ENCODE measurements around the gene UNC79. TPM values are rescaled to one million over a fixed set of nuclear protein-coding genes. Genes with fewer than 3 reads are reported as not detected.

Gene UNC79
- total RNA-seq, 1 experiment from 2014 or later: not detected

- intact Hi-C loops (cut with micrococcal nuclease): loop anchor here (10.0 kb wide), 1 partner anchor 161 kb away; no protein-coding TSS in a partner anchor
- CTCF ChIA-PET: no interaction called here
- BruUV-seq (replicated peaks): no TSS peak
These were observed 175.4 kb downstream of the UNC79 start for GRCh38 chr14:93606091-93606490.

GRCh38 chr14:93619176-93619793 lies 188.5 kb downstream of the UNC79 start:
- TF ChIP-seq, protein P1, sequence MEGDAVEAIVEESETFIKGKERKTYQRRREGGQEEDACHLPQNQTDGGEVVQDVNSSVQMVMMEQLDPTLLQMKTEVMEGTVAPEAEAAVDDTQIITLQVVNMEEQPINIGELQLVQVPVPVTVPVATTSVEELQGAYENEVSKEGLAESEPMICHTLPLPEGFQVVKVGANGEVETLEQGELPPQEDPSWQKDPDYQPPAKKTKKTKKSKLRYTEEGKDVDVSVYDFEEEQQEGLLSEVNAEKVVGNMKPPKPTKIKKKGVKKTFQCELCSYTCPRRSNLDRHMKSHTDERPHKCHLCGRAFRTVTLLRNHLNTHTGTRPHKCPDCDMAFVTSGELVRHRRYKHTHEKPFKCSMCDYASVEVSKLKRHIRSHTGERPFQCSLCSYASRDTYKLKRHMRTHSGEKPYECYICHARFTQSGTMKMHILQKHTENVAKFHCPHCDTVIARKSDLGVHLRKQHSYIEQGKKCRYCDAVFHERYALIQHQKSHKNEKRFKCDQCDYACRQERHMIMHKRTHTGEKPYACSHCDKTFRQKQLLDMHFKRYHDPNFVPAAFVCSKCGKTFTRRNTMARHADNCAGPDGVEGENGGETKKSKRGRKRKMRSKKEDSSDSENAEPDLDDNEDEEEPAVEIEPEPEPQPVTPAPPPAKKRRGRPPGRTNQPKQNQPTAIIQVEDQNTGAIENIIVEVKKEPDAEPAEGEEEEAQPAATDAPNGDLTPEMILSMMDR (conservative IDR thresholded peaks at IDR 0.05; ENCODE audit: low read depth, low read length): peak; percentile 82
- TF ChIP-seq EZH2 (IDR thresholded peaks at IDR 0.05; ENCODE audit: low read length, unreplicated experiment): no peak
- peak; percentile 68 for DNase-seq
- intact Hi-C loops (cut with micrococcal nuclease): loop anchor here (1.0 to 5.0 kb wide), 4 partner anchors 76 to 506 kb away; partner anchors contain the start of genes GON7 and UBR7
- Histone ChIP-seq H3K9me2 (replicated peaks; ENCODE audit: low read length) (no peaks in the 10 kb centered on the region), H3F3A (ENCODE audit: low read length, unreplicated experiment) (no peaks in the 10 kb centered on the region), H3K27ac (ENCODE audit: low read length) (no peak overlapping the region), H3K9me3 (ENCODE audit: low read length) (no peaks in the 10 kb centered on the region), H3K79me2 (ENCODE audit: low read length) (no peaks in the 10 kb centered on the region), H2AFZ (ENCODE audit: low read length) (peak overlapping the region; percentile 60), H4K20me1 (ENCODE audit: low read length) (no peaks in the 10 kb centered on the region), H3K4me1 (ENCODE audit: insufficient read depth, low read length) (no peaks in the 10 kb centered on the region), H3K4me2 (ENCODE audit: low read length) (no peak overlapping the region), H3K4me3 (ENCODE audit: low read length) (no peak overlapping the region), H3K27me3 (ENCODE audit: low read length) (peaks cover 57% of the 10 kb centered on the region), H3K36me3 (ENCODE audit: low read depth, low read length) (no peaks in the 10 kb centered on the region), H3K9ac (ENCODE audit: low read length) (no peak overlapping the region)
- BruUV-seq (replicated peaks): no TSS peak
- CTCF ChIA-PET: interaction anchor here (0.6 kb wide), 1 partner anchor 227 kb away, joined by 3 read pairs; no protein-coding TSS in a partner anchor
- POLR2A ChIA-PET (ENCODE audit: unreplicated experiment): interaction anchor here (0.6 kb wide), 1 partner anchor 20 kb away, joined by 3 read pairs; no protein-coding TSS in a partner anchor
- peak; percentile 65; the same call in 1 of the 2 replicates for ATAC-seq

More at GRCh38 chr14:93606091-93606490, 175.4 kb downstream of the UNC79 start:
- no peaks in the 10 kb centered on the region for H3K36me3 ChIP-seq (ENCODE audit: low read depth, low read length)
- no peaks in the 10 kb centered on the region for H3K79me2 ChIP-seq (ENCODE audit: low read length)
- no peaks in the 10 kb centered on the region for H4K20me1 ChIP-seq (ENCODE audit: low read length)
- H3K27me3 ChIP-seq (ENCODE audit: low read length): peaks cover 65% of the 10 kb centered on the region
- H3K9me3 ChIP-seq (ENCODE audit: low read length): no peaks in the 10 kb centered on the region
- H2AFZ ChIP-seq (ENCODE audit: low read length): no peak overlapping the region
- H3K4me1 ChIP-seq (ENCODE audit: insufficient read depth, low read length): no peaks in the 10 kb centered on the region
- no peak overlapping the region for H3K4me2 ChIP-seq (ENCODE audit: low read length)
- DNase-seq (no peak), ATAC-seq (no peak)
- POLR2A ChIA-PET (ENCODE audit: unreplicated experiment): no interaction called here
- no peak overlapping the region for H3K4me3 ChIP-seq (ENCODE audit: low read length)
- no peak overlapping the region for H3K27ac ChIP-seq (ENCODE audit: low read length)
- TF ChIP-seq EZH2 (IDR thresholded peaks at IDR 0.05; ENCODE audit: low read length, unreplicated experiment) (no peak), EZH2phosphoT487 (IDR thresholded peaks at IDR 0.05; ENCODE audit: borderline replicate concordance, low read length) (no peak)
- TF ChIP-seq, protein P1 (conservative IDR thresholded peaks at IDR 0.05; ENCODE audit: low read depth, low read length): no peak
- no peaks in the 10 kb centered on the region for H3F3A ChIP-seq (ENCODE audit: low read length, unreplicated experiment)
- no peaks in the 10 kb centered on the region for H3K9me2 ChIP-seq (replicated peaks; ENCODE audit: low read length)
- H3K9ac ChIP-seq (ENCODE audit: low read length): no peak overlapping the region

GRCh38 chr14:93628048-93628447 lies 197.3 kb downstream of the UNC79 start:
- no peaks in the 10 kb centered on the region for H3K9me2 ChIP-seq (replicated peaks; ENCODE audit: low read length)
- H3K4me1 ChIP-seq (ENCODE audit: insufficient read depth, low read length): no peaks in the 10 kb centered on the region
- no peak for ATAC-seq
- no peaks in the 10 kb centered on the region for H3K9me3 ChIP-seq (ENCODE audit: low read length)
- H3K27me3 ChIP-seq (ENCODE audit: low read length): peaks cover 81% of the 10 kb centered on the region
- no TSS peak for BruUV-seq (replicated peaks)
- no peak overlapping the region for H3K27ac ChIP-seq (ENCODE audit: low read length)
- H4K20me1 ChIP-seq (ENCODE audit: low read length): no peaks in the 10 kb centered on the region
- POLR2A ChIA-PET (ENCODE audit: unreplicated experiment): no interaction called here
- no peak for DNase-seq
- H3K79me2 ChIP-seq (ENCODE audit: low read length): no peaks in the 10 kb centered on the region
- no peaks in the 10 kb centered on the region for H3F3A ChIP-seq (ENCODE audit: low read length, unreplicated experiment)
- no peak overlapping the region for H3K4me3 ChIP-seq (ENCODE audit: low read length)
- intact Hi-C loops (cut with micrococcal nuclease): no loop called here
- CTCF ChIA-PET: no interaction called here
- H2AFZ ChIP-seq (ENCODE audit: low read length): no peak overlapping the region
- H3K9ac ChIP-seq (ENCODE audit: low read length): no peak overlapping the region
- TF ChIP-seq EZH2phosphoT487 (IDR thresholded peaks at IDR 0.05; ENCODE audit: borderline replicate concordance, low read length) (no peak), EZH2 (IDR thresholded peaks at IDR 0.05; ENCODE audit: low read length, unreplicated experiment) (no peak)
- TF ChIP-seq, protein P1 (conservative IDR thresholded peaks at IDR 0.05; ENCODE audit: low read depth, low read length): no peak
- no peak overlapping the region for H3K4me2 ChIP-seq (ENCODE audit: low read length)
- no peaks in the 10 kb centered on the region for H3K36me3 ChIP-seq (ENCODE audit: low read depth, low read length)

Measured in PC-3 (cell line).